ENCODE results near the gene ADCK2. TPM values are rescaled to one million over a fixed set of nuclear protein-coding genes. Genes with fewer than 3 reads are reported as not detected.

ADCK2 gene
- total and polyA plus RNA-seq, 10 of the 15 experiments (the other 5 are each of a cell fraction or from before 2014, with no cell fraction given), result 0.52 to 19.4 (median 13.1) TPM

DNA sequence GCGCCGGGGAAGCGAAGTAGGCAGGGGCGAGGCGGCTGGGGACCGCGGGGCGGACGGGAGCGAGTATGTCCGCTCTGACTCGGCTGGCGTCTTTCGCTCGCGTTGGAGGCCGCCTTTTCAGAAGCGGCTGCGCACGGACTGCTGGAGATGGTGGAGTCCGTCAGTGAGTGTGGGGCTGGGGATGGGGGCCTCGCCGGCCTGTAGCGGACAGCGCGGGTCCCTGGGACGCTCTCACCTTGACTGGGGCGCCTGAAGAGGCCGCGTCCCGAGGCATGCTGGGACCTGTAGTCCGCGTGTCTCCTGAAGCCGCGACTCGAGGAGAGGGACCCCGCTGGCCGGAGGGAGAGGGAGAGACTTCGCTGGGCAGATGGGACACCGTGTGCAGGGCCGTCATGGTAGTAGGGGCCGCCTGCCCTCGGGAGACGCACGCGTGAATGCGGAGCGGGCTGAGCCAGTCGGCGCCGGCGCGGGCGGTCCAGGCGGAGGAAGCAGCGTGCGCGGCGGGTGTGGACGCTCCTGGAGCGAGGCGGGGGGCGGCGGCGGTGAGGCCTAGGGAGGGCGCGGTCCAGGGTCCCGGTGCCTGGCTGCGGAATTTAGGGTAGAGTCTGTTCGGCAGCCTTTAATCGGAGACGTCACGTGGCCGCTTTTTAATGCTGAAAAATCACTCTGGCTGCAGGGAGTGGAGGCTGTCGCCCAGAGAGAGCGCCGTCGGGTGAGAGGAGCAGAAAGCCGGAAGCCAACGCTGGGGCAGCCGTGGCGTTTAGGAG is 24.1 kb downstream of the ADCK2 start, which contains the start of gene NDUFB2 (continued):
- TF ChIP-seq, protein P1, sequence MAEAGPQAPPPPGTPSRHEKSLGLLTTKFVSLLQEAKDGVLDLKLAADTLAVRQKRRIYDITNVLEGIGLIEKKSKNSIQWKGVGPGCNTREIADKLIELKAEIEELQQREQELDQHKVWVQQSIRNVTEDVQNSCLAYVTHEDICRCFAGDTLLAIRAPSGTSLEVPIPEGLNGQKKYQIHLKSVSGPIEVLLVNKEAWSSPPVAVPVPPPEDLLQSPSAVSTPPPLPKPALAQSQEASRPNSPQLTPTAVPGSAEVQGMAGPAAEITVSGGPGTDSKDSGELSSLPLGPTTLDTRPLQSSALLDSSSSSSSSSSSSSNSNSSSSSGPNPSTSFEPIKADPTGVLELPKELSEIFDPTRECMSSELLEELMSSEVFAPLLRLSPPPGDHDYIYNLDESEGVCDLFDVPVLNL (IDR thresholded peaks at IDR 0.05; ENCODE audit: low read depth, low read length), result no peak
- no peak for TF ChIP-seq BCLAF1 (IDR thresholded peaks at IDR 0.05)
- TF ChIP-seq ESRRA (IDR thresholded peaks at IDR 0.05; ENCODE audit: low read length), result 0 out of 2 replicates have a peak, but pooled peaks have one; percentile 51
- TF ChIP-seq NR2C2 (IDR thresholded peaks at IDR 0.05; ENCODE audit: borderline replicate concordance, control insufficient read depth, insufficient read length, low read depth), result no peak
- TF ChIP-seq KDM1A (IDR thresholded peaks at IDR 0.05; ENCODE audit: borderline replicate concordance), result no peak
- no peak for TF ChIP-seq NFIC (IDR thresholded peaks at IDR 0.05; ENCODE audit: low read depth, low read length)
- no peak for TF ChIP-seq RB1 (IDR thresholded peaks at IDR 0.05; ENCODE audit: borderline replicate concordance)
- no peak for TF ChIP-seq GABPA (IDR thresholded peaks at IDR 0.05; ENCODE audit: low read depth)
- 0 out of 2 replicates have a peak, but pooled peaks have one; percentile 26 for TF ChIP-seq NR2F1 (conservative IDR thresholded peaks at IDR 0.05)
- TF ChIP-seq CREB1 (IDR thresholded peaks at IDR 0.05; ENCODE audit: low read depth), result peak; percentile 36
- no peak for TF ChIP-seq KLF5 (IDR thresholded peaks at IDR 0.05; ENCODE audit: partially characterized antibody)
- TF ChIP-seq EP300 (IDR thresholded peaks at IDR 0.05; ENCODE audit: borderline replicate concordance in 1 of 2, control insufficient read depth in 1 of 2, low read depth in 2 of 2, low read length in 2 of 2), result no peak
- TF ChIP-seq, protein P2, sequence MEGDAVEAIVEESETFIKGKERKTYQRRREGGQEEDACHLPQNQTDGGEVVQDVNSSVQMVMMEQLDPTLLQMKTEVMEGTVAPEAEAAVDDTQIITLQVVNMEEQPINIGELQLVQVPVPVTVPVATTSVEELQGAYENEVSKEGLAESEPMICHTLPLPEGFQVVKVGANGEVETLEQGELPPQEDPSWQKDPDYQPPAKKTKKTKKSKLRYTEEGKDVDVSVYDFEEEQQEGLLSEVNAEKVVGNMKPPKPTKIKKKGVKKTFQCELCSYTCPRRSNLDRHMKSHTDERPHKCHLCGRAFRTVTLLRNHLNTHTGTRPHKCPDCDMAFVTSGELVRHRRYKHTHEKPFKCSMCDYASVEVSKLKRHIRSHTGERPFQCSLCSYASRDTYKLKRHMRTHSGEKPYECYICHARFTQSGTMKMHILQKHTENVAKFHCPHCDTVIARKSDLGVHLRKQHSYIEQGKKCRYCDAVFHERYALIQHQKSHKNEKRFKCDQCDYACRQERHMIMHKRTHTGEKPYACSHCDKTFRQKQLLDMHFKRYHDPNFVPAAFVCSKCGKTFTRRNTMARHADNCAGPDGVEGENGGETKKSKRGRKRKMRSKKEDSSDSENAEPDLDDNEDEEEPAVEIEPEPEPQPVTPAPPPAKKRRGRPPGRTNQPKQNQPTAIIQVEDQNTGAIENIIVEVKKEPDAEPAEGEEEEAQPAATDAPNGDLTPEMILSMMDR (IDR thresholded peaks at IDR 0.05 in 2 of 3, conservative IDR thresholded peaks at IDR 0.05 in 1 of 3; ENCODE audit: control insufficient read depth in 2 of 3, extremely low read depth in 1 of 3, insufficient read depth in 1 of 3, low read depth in 3 of 3, low read length in 3 of 3), result no peak
- no peak for TF ChIP-seq SRF (IDR thresholded peaks at IDR 0.05; ENCODE audit: low read depth in 2 of 2, low read length in 2 of 2)
- peak; percentile 94; the same call in 1 of the 2 replicates for TF ChIP-seq STAT1 (conservative IDR thresholded peaks at IDR 0.05)
- TF ChIP-seq ZNF592 (IDR thresholded peaks at IDR 0.05), result no peak
- TF ChIP-seq RFX5 (IDR thresholded peaks at IDR 0.05; ENCODE audit: low read depth, low read length), result no peak
- no peak for TF ChIP-seq BMI1 (IDR thresholded peaks at IDR 0.05; ENCODE audit: borderline replicate concordance)
- no peak for TF ChIP-seq JUND (IDR thresholded peaks at IDR 0.05; ENCODE audit: low read depth, low read length)

Measured in GM12878 (cell line).